Adrenal gland (tissue), 5 donors: ENCODE measurements around the gene NDUFS6.

Experiments
- CTCF ChIP-seq, 6 experiments: fragments of 450-650 bp in 4 of 6; fragments of 200-600 bp in 2 of 6; sonication (generic) in 1 of 6; IDR thresholded peaks; 1 replicate in 5 of 6; 2 replicates in 1 of 6; pipeline versions ENCODE4 v1.5.1 to v1.8.0; 2016 to 2021; ENCODE audit warnings: antibody characterized with exemption in 6 of 6, mild to moderate bottlenecking in 2 of 6, moderate library complexity in 1 of 6
- POLR2A ChIP-seq, 2 donors: fragments of 450-650 bp; IDR thresholded peaks; one replicate each; pipeline ENCODE4 v1.6.1; 2017; ENCODE audit warnings: antibody characterized with exemption in 2 of 2, mild to moderate bottlenecking in 2 of 2, moderate library complexity in 1 of 2
- donor health status: DM: no; HTN: no; CAD: no.

DNA sequence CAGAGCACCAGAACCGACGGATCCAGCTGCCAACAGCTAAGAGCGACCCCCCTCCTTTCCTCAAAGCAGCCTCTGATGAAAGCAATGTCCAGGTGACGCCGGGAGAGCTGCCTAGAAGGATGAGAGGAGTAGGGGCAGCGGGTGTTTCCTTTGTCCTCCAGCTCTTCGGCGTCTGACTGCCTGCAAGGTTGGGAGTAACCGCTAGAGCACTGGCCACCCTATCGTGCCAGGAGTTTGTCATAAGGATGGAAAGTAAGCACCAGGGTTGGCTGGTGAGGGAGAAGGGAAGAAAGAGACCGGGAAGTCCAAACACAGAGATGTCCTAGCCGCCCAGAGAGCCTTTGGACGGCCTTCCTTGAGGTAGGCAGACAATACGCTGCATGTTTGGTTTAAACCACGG is 12.4 kb upstream of the NDUFS6 start:
- TF ChIP-seq CTCF (IDR thresholded peaks at IDR 0.05) (no peak), POLR2A (IDR thresholded peaks at IDR 0.05) (no peak)
